K562 (cell line): ENCODE measurements around the gene CLEC4C. TPM values are rescaled to one million over a fixed set of nuclear protein-coding genes. Genes with fewer than 3 reads are reported as not detected.

Experiments
- BACH1 ChIP-seq: fragments of 200-800 bp; sonication (Bioruptor generic); IDR thresholded peaks from 2 replicates; pipeline ENCODE4 v1.6.1; 2016; ENCODE audit warnings: missing genetic modification characterization, missing compliant biosample characterization
- BRF1 ChIP-seq: IDR thresholded peaks from 3 replicates; pipeline ENCODE4 v1.6.1; 2011; ENCODE audit warnings: borderline replicate concordance, mild to moderate bottlenecking; ENCODE audit not compliant: insufficient read length; ENCODE audit errors: extremely low read depth
- CBFA2T3 ChIP-seq: fragments of 450-650 bp; IDR thresholded peaks from 2 replicates; pipeline ENCODE4 v1.6.1; 2017
- CCAR2 ChIP-seq: fragments of 200-400 bp; formaldehyde crosslinking; IDR thresholded peaks from 2 replicates; pipeline ENCODE4 v1.6.1; 2017; ENCODE audit warnings: mild to moderate bottlenecking, low read depth, low read length
- CREB3 ChIP-seq: fragments of 450-650 bp; conservative IDR thresholded peaks from 2 replicates; pipeline ENCODE4 v1.6.1; 2016; ENCODE audit warnings: missing genetic modification characterization, low read depth, mild to moderate bottlenecking, missing compliant biosample characterization, moderate library complexity
- CTBP1 ChIP-seq: fragments of 450-650 bp; IDR thresholded peaks from 2 replicates; pipeline ENCODE4 v1.6.1; 2016; ENCODE audit warnings: borderline replicate concordance
- DDX20 ChIP-seq: fragments of 450-650 bp; IDR thresholded peaks from 2 replicates; pipeline ENCODE4 v1.6.1; 2016; ENCODE audit warnings: missing genetic modification characterization, low read depth, mild to moderate bottlenecking, missing compliant biosample characterization, moderate library complexity
- E2F3 ChIP-seq: fragments of 250-450 bp; sonication (Bioruptor Pico); IDR thresholded peaks from 2 replicates; pipeline ENCODE4 v1.4.0; 2020; ENCODE audit warnings: mild to moderate bottlenecking
- GATA2 ChIP-seq: sonication (generic); formaldehyde crosslinking; IDR thresholded peaks from 2 replicates; pipeline ENCODE4 v1.4.0; 2020; ENCODE audit warnings: mild to moderate bottlenecking, missing genetic modification reagents
- MCM7 ChIP-seq, 2 experiments: fragments of 450-650 bp; IDR thresholded peaks; 2 replicates each; pipeline ENCODE4 v1.6.1; 2016 to 2018
- MEF2A ChIP-seq: IDR thresholded peaks from 2 replicates; pipeline ENCODE4 v1.6.1; 2011; ENCODE audit warnings: low read depth, mild to moderate bottlenecking, low read length, moderate library complexity; ENCODE audit not compliant: control insufficient read depth
- MEF2D ChIP-seq: conservative IDR thresholded peaks from 2 replicates; pipeline ENCODE4 v1.6.1; 2016; ENCODE audit warnings: low read depth, missing genetic modification characterization, missing compliant biosample characterization
- MTA2 ChIP-seq: fragments of 450-650 bp; IDR thresholded peaks from 2 replicates; pipeline ENCODE4 v1.6.1; 2016; ENCODE audit warnings: low read depth
- NCOA2 ChIP-seq, 2 experiments: fragments of 450-650 bp; IDR thresholded peaks; 2 replicates each; pipeline ENCODE4 v1.6.1; 2018; ENCODE audit warnings: mild to moderate bottlenecking in 2 of 2, moderate library complexity in 1 of 2; ENCODE audit not compliant: partially characterized antibody in 2 of 2
- NR4A1 ChIP-seq, 2 experiments: fragments of 250-450 bp in 1 of 2; fragments of 450-650 bp in 1 of 2; sonication (Bioruptor Pico) in 1 of 2; IDR thresholded peaks; 2 replicates each; pipeline versions ENCODE4 v1.4.0 to v1.6.1; 2016 to 2020; ENCODE audit warnings: mild to moderate bottlenecking in 2 of 2, missing compliant biosample characterization in 1 of 2, missing genetic modification characterization in 1 of 2, moderate library complexity in 1 of 2
- PKNOX1 ChIP-seq: fragments of 450-650 bp; IDR thresholded peaks from 2 replicates; pipeline ENCODE4 v1.6.1; 2016
- PRMT5 ChIP-seq: sonication (generic); formaldehyde crosslinking; IDR thresholded peaks from 2 replicates; pipeline ENCODE4 v1.5.0; 2020; ENCODE audit warnings: missing genetic modification reagents
- RNF2 ChIP-seq: sonication (generic); IDR thresholded peaks from 2 replicates; pipeline ENCODE4 v1.6.1; 2016
- SAFB ChIP-seq: fragments of 200-400 bp; formaldehyde crosslinking; IDR thresholded peaks from 2 replicates; pipeline ENCODE4 v1.6.1; 2017; ENCODE audit warnings: low read depth, low read length, borderline replicate concordance
- SMARCA4 ChIP-seq: fragments of 450-650 bp; IDR thresholded peaks from 2 replicates; pipeline ENCODE4 v1.6.1; 2016
- SMARCA5 ChIP-seq: fragments of 450-650 bp; IDR thresholded peaks from 2 replicates; pipeline ENCODE4 v1.6.1; 2016
- SMARCC2 ChIP-seq: fragments of 450-650 bp; IDR thresholded peaks from 2 replicates; pipeline ENCODE4 v1.6.1; 2017; ENCODE audit warnings: antibody characterized with exemption, moderate library complexity, mild to moderate bottlenecking, low read depth
- SNAPC5 ChIP-seq: fragments of 250-450 bp; sonication (Bioruptor Pico); IDR thresholded peaks from 2 replicates; pipeline ENCODE4 v1.8.0; 2021; ENCODE audit warnings: moderate library complexity, mild to moderate bottlenecking, inconsistent platforms
- TAL1 ChIP-seq: fragments of 450-650 bp; IDR thresholded peaks from 2 replicates; pipeline ENCODE4 v1.6.1; 2016; ENCODE audit warnings: mild to moderate bottlenecking
- TCF3 ChIP-seq: sonication (generic); formaldehyde crosslinking; IDR thresholded peaks from 2 replicates; pipeline ENCODE4 v1.4.0; 2020; ENCODE audit warnings: mild to moderate bottlenecking, missing genetic modification reagents
- ZBTB8A ChIP-seq: fragments of 450-650 bp; IDR thresholded peaks from 2 replicates; pipeline ENCODE4 v1.6.1; 2018; ENCODE audit warnings: mild to moderate bottlenecking, moderate library complexity; ENCODE audit not compliant: partially characterized antibody
- ZC3H8 ChIP-seq: fragments of 450-650 bp; IDR thresholded peaks from 2 replicates; pipeline ENCODE4 v1.6.1; 2017
- ZNF347 ChIP-seq: fragments of 450-650 bp; formaldehyde crosslinking; IDR thresholded peaks from 2 replicates; pipeline ENCODE4 v1.4.0; 2020; ENCODE audit warnings: low read depth, mild to moderate bottlenecking, moderate library complexity
- polyA plus RNA-seq, 8 experiments: library from polyadenylated mRNA; depleted of rRNA in 4 of 8; stranded (reverse) in 5 of 8; unstranded in 3 of 8; fragments of >200 nt; fragmentation: Nextera tagmentation in 2 of 8; fragmentation: Illumina TruSeq in 1 of 8; extraction: Ambion mirVana in 2 of 8; extraction: Trizol in 1 of 8; gene quantifications; 2 replicates each; pipeline versions ENCODE4 v1.2.1 to v1.2.3, GENCODE V29; 2011 to 2014; ENCODE audit warnings: inconsistent platforms in 1 of 8, missing spikeins in 1 of 8
- total RNA-seq, 7 experiments: library from RNA; depleted of rRNA in 6 of 7; stranded (reverse); fragments of >200 nt in 6 of 7; fragmentation: Illumina TruSeq in 2 of 7; extraction: Trizol in 2 of 7; gene quantifications; 2 replicates each; pipeline versions ENCODE4 v1.2.1 to v1.2.3, GENCODE V29; 2011 to 2021; ENCODE audit warnings: low replicate concordance in 1 of 7
- TF ChIP-seq, protein P1 (sequence below): fragments of 450-650 bp; IDR thresholded peaks from 2 replicates; pipeline ENCODE4 v1.6.1; 2016; ENCODE audit warnings: borderline replicate concordance

The CLEC4C gene
- total and polyA plus RNA-seq, 9 of the 15 experiments (the other 6 are each of a cell fraction or from before 2014, with no cell fraction given) = not detected

GRCh38 chr12:7748852-7749251, 1.7 kb upstream of the CLEC4C start (continued):
- TF ChIP-seq, protein P1, sequence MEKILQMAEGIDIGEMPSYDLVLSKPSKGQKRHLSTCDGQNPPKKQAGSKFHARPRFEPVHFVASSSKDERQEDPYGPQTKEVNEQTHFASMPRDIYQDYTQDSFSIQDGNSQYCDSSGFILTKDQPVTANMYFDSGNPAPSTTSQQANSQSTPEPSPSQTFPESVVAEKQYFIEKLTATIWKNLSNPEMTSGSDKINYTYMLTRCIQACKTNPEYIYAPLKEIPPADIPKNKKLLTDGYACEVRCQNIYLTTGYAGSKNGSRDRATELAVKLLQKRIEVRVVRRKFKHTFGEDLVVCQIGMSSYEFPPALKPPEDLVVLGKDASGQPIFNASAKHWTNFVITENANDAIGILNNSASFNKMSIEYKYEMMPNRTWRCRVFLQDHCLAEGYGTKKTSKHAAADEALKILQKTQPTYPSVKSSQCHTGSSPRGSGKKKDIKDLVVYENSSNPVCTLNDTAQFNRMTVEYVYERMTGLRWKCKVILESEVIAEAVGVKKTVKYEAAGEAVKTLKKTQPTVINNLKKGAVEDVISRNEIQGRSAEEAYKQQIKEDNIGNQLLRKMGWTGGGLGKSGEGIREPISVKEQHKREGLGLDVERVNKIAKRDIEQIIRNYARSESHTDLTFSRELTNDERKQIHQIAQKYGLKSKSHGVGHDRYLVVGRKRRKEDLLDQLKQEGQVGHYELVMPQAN = no peak
- TF ChIP-seq SMARCC2 (no peak), TAL1 (peak; percentile 33; the same call in 1 of the 2 replicates), MTA2 (no peak), SMARCA4 (no peak), MEF2D (tag) (no peak), CREB3 (no peak), GATA2 (CRISPR knock-in tag) (no peak), PKNOX1 (peak; percentile 69), ZC3H8 (no peak), SAFB (no peak), NCOA2 (IDR thresholded peaks at IDR 0.05; ENCODE audit: partially characterized antibody in 2 of 2) (no peak), NR4A1 (CRISPR knock-in tag; IDR thresholded peaks at IDR 0.05) (no peak), NR4A1 (tag; IDR thresholded peaks at IDR 0.05) (no peak), SNAPC5 (CRISPR knock-in tag) (no peak), TCF3 (0 out of 2 replicates have a peak, but pooled peaks have one; percentile 28), DDX20 (tag) (no peak), MCM7 (IDR thresholded peaks at IDR 0.05) (no peak), ZNF347 (no peak), PRMT5 (CRISPR knock-in tag) (no peak), E2F3 (CRISPR knock-in tag) (no peak), CCAR2 (no peak), CTBP1 (no peak; the same call in 1 of the 2 replicates), BRF1 (no peak), RNF2 (no peak), SMARCA5 (no peak), MEF2A (no peak), ZBTB8A (no peak), CBFA2T3 (peak; percentile 72), BACH1 (tag) (no peak)
